ENCODE data around the gene EEFSEC. TPM values are rescaled to one million over a fixed set of nuclear protein-coding genes. Genes with fewer than 3 reads are reported as not detected.

EEFSEC gene
- total RNA-seq, 1 experiment from 2014 or later = 9.6 TPM

GRCh38 chr3:128429275-128429674 is 276.0 kb downstream of the EEFSEC start:
- intact Hi-C loops (cut with micrococcal nuclease) = loop anchor here (10.0 kb wide), 1 partner anchor 124 kb away; no protein-coding TSS in a partner anchor
- no TSS peak for BruUV-seq (replicated peaks)

DNA sequence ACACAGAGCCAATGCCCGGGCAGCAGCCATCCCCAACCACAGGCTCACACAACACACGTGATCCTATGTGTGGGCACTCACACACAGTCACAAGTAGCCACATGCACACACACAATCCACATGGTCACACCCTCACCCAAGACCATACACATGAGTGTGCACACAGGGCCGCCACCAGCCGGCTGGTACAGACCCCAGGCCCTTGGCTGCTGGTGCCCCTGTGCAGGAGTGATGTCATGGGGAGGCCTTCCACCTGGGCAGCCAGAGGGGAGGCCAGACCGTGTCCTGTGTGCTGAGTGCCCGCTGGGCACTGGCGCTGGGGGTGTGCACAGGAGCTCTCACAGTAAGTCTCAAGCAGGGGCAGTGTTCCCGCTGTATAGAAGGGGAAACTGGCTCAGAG is 276.5 kb downstream of the EEFSEC start:
- DNase-seq (no peak), ATAC-seq (no peak)
- Histone ChIP-seq H4K20me1 (ENCODE audit: low read length) (no peaks in the 10 kb centered on the region), H3K4me2 (ENCODE audit: low read length) (no peak overlapping the region), H3K4me1 (ENCODE audit: insufficient read depth, low read length) (peaks cover 36% of the 10 kb centered on the region), H3K79me2 (ENCODE audit: low read length) (no peaks in the 10 kb centered on the region), H2AFZ (ENCODE audit: low read length) (no peak overlapping the region), H3K27me3 (ENCODE audit: low read length) (no peaks in the 10 kb centered on the region), H3K9me3 (ENCODE audit: low read length) (no peaks in the 10 kb centered on the region), H3K36me3 (ENCODE audit: low read depth, low read length) (no peaks in the 10 kb centered on the region), H3K9ac (ENCODE audit: low read length) (no peak overlapping the region), H3K4me3 (ENCODE audit: low read length) (no peak overlapping the region), H3K27ac (ENCODE audit: low read length) (no peak overlapping the region), H3K9me2 (replicated peaks; ENCODE audit: low read length) (no peaks in the 10 kb centered on the region), H3F3A (ENCODE audit: low read length, unreplicated experiment) (no peaks in the 10 kb centered on the region)
- intact Hi-C loops (cut with micrococcal nuclease) = loop anchor here (10.0 kb wide), 1 partner anchor 125 kb away; no protein-coding TSS in a partner anchor
- ChIA-PET POLR2A (ENCODE audit: unreplicated experiment) (no interaction called here), CTCF (no interaction called here)
- TF ChIP-seq EZH2 (IDR thresholded peaks at IDR 0.05; ENCODE audit: low read length, unreplicated experiment) = no peak
- no peak for TF ChIP-seq EZH2phosphoT487 (IDR thresholded peaks at IDR 0.05; ENCODE audit: borderline replicate concordance, low read length)
- no TSS peak for BruUV-seq (replicated peaks)

More at GRCh38 chr3:128429275-128429674, 276.0 kb downstream of the EEFSEC start:
- Histone ChIP-seq H3K9me2 (replicated peaks; ENCODE audit: low read length) (no peaks in the 10 kb centered on the region), H2AFZ (ENCODE audit: low read length) (no peak overlapping the region), H4K20me1 (ENCODE audit: low read length) (no peaks in the 10 kb centered on the region), H3K4me3 (ENCODE audit: low read length) (no peak overlapping the region), H3K79me2 (ENCODE audit: low read length) (no peaks in the 10 kb centered on the region), H3K4me2 (ENCODE audit: low read length) (no peak overlapping the region), H3K9me3 (ENCODE audit: low read length) (no peaks in the 10 kb centered on the region), H3K27ac (ENCODE audit: low read length) (no peak overlapping the region), H3K36me3 (ENCODE audit: low read depth, low read length) (no peaks in the 10 kb centered on the region), H3K9ac (ENCODE audit: low read length) (no peak overlapping the region), H3K4me1 (ENCODE audit: insufficient read depth, low read length) (peaks cover 36% of the 10 kb centered on the region), H3F3A (ENCODE audit: low read length, unreplicated experiment) (no peaks in the 10 kb centered on the region), H3K27me3 (ENCODE audit: low read length) (no peaks in the 10 kb centered on the region)
- TF ChIP-seq CTCF (conservative IDR thresholded peaks at IDR 0.05; ENCODE audit: low read depth, low read length) (no peak), EZH2phosphoT487 (IDR thresholded peaks at IDR 0.05; ENCODE audit: borderline replicate concordance, low read length) (no peak), EZH2 (IDR thresholded peaks at IDR 0.05; ENCODE audit: low read length, unreplicated experiment) (no peak)
- ChIA-PET POLR2A (ENCODE audit: unreplicated experiment) (no interaction called here), CTCF (no interaction called here)
- ATAC-seq = no peak
- no peak for DNase-seq

DNA sequence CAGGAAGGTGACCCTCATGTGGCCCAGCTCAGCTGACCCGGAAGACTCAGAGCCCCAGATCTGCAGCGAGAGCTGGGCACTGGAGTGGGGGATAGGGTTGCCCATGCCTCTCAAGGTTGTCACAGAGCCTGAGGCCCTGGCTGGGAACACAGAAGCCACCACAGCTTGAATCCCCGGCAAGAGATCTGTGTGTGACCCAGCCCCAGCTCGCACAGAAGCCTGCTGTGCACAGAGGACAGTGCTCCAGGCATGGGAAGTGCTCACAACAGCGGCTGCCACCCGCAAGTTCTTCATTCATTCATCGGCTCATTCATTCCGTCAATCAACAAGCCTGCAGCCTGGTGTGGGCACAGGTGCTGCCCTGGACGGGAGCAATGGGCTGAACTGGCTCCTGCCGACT is 277.0 kb downstream of the EEFSEC start:
- no peaks in the 10 kb centered on the region for H3K27me3 ChIP-seq (ENCODE audit: low read length)
- ATAC-seq (no peak), DNase-seq (no peak)
- H3K4me2 ChIP-seq (ENCODE audit: low read length) = no peak overlapping the region
- no peaks in the 10 kb centered on the region for H3K9me2 ChIP-seq (replicated peaks; ENCODE audit: low read length)
- BruUV-seq (replicated peaks) = no TSS peak
- no peak overlapping the region for H3K9ac ChIP-seq (ENCODE audit: low read length)
- H3K36me3 ChIP-seq (ENCODE audit: low read depth, low read length) = no peaks in the 10 kb centered on the region
- no peaks in the 10 kb centered on the region for H4K20me1 ChIP-seq (ENCODE audit: low read length)
- CTCF ChIA-PET = interaction anchor here (0.6 kb wide), 1 partner anchor 14 kb away, joined by 4 read pairs; no protein-coding TSS in a partner anchor
- no peak overlapping the region for H3K27ac ChIP-seq (ENCODE audit: low read length)
- POLR2A ChIA-PET (ENCODE audit: unreplicated experiment) = no interaction called here
- no peaks in the 10 kb centered on the region for H3F3A ChIP-seq (ENCODE audit: low read length, unreplicated experiment)
- no peak for TF ChIP-seq EZH2 (IDR thresholded peaks at IDR 0.05; ENCODE audit: low read length, unreplicated experiment)
- no peak for TF ChIP-seq CTCF (conservative IDR thresholded peaks at IDR 0.05; ENCODE audit: low read depth, low read length)
- no peak for TF ChIP-seq EZH2phosphoT487 (IDR thresholded peaks at IDR 0.05; ENCODE audit: borderline replicate concordance, low read length)
- no peak overlapping the region for H3K4me3 ChIP-seq (ENCODE audit: low read length)
- H3K79me2 ChIP-seq (ENCODE audit: low read length) = no peaks in the 10 kb centered on the region
- H2AFZ ChIP-seq (ENCODE audit: low read length) = no peak overlapping the region
- peaks cover 36% of the 10 kb centered on the region for H3K4me1 ChIP-seq (ENCODE audit: insufficient read depth, low read length)
- no peaks in the 10 kb centered on the region for H3K9me3 ChIP-seq (ENCODE audit: low read length)
- intact Hi-C loops (cut with micrococcal nuclease) = no loop called here

Measured in PC-3 (cell line).